GM12891 (cell line): Measurements from ENCODE around the gene C19orf53.

Experiments used
- PAX5 ChIP-seq: IDR thresholded peaks from 2 replicates; pipeline ENCODE4 v1.6.1; 2011; ENCODE audit warnings: low read length, moderate library complexity, mild to moderate bottlenecking; ENCODE audit not compliant: insufficient read depth, severe bottlenecking
- POLR2A ChIP-seq: IDR thresholded peaks from 2 replicates; pipeline ENCODE4 v1.6.1; 2011; ENCODE audit warnings: low read depth, low read length, control low read depth
- POLR2AphosphoS5 ChIP-seq: IDR thresholded peaks from 2 replicates; pipeline ENCODE4 v1.6.1; 2011; ENCODE audit warnings: low read depth, low read length, control low read depth
- POU2F2 ChIP-seq: IDR thresholded peaks from 2 replicates; pipeline ENCODE4 v1.6.1; 2011; ENCODE audit warnings: low read depth, mild to moderate bottlenecking, control low read depth, low read length, moderate library complexity
- SPI1 ChIP-seq: IDR thresholded peaks from 2 replicates; pipeline ENCODE4 v1.6.1; 2011; ENCODE audit warnings: low read depth, low read length, control low read depth
- TAF1 ChIP-seq: IDR thresholded peaks from 2 replicates; pipeline ENCODE4 v1.6.1; 2011; ENCODE audit warnings: low read depth, low read length, control low read depth

DNA sequence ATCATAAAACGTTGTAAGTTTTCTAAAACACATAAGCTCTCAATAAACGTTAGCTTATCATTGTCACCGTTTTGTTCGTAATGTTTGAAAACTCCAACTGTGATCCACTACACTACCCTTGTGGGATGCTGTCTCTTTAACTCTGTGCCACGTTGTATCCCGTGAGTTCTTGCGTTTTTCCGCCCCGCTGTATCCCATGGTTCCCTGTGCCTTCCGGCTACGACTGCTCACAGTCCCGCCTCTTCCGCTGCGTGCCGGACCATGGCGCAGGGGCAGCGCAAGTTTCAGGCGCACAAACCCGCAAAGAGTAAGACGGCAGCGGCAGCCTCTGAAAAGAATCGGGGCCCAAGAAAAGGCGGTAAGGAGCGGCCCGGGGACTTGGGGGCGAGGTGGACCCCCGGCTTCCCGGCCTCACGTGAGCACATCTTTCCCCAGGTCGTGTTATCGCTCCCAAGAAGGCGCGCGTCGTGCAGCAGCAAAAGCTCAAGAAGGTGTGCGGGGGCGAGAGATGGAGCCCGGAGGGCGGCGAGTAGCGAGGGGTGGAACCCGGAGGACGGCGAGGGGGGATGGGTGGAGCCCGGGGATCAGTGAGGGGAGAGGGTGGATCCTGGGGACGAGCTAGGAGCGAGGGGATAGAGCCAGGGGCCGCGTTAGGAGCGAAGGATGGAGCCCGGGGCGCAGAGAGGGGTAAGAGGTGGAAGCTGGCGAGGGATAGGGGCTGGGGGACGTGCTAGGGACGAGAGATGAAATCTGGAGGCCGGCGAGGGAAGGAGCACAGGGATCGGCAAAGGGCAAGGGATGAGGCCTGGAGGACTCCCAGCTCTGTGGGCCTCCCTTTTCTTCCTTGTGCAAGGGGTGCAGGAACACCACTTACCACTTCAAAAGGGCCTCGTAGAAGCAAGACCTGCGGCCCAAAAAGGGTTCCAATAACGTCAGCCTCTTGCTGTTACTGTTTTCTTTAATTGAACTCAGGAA is at the start of gene C19orf53:
- TF ChIP-seq POLR2AphosphoS5 (peak; percentile 88), POU2F2 (peak; percentile 55; the same call in 1 of the 2 replicates), POLR2A (peak; percentile 87), TAF1 (peak; percentile 87), PAX5 (no peak), SPI1 (no peak)
